PC-9 (cell line): ENCODE data around the gene GPRASP3.

Experiments
- CTCF ChIP-seq: fragments of 200-600 bp; sonication (generic); conservative IDR thresholded peaks from 2 replicates; pipeline ENCODE4 v1.6.1; 2017; ENCODE audit warnings: mixed run types, antibody characterized with exemption, mild to moderate bottlenecking, moderate library complexity
- EZH2 ChIP-seq: fragments of 200-600 bp; sonication (generic); IDR thresholded peaks from 2 replicates; pipeline ENCODE4 v1.8.0; 2017; ENCODE audit warnings: antibody characterized with exemption, low read depth

DNA sequence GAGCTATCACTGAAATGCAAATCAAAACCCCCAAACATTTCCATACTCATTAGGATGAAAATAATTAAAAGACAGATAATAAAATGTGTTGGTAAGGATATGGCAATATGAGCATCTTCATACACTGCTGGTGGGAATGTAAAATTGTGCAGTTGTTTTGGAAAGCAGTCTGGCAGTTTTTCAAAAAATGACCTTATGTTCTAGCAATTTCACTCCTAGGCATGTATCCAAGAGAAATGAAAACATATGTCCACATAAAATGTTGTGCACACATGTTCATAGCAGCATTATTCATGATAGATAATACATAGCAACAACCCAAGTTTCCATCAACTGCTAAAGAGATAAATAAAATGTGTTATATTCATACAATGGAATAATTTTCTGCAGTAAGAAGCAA, 23.0 kb upstream of the GPRASP3 start:
- no peak for TF ChIP-seq CTCF
- no peak for TF ChIP-seq EZH2
